ENCODE measurements around the gene PTDSS2. TPM values are rescaled to one million over a fixed set of nuclear protein-coding genes. Genes with fewer than 3 reads are reported as not detected.
A peak's percentile ranks its signal among the peaks of the same experiment; 100 is the strongest.

The PTDSS2 gene
- total RNA-seq, 1 donor from 2014 or later: 47.3 TPM

GRCh38 chr11:445765-446588 lies 4.1 kb upstream of the PTDSS2 start:
- Mint-ChIP-seq H3K4me1 (ENCODE audit: low read depth, unreplicated experiment) (peaks cover 6% of the 10 kb centered on the region), H3K4me3 (ENCODE audit: unreplicated experiment) (peak overlapping the region; percentile 54), H3K27me3 (ENCODE audit: low read depth, unreplicated experiment) (no peaks in the 10 kb centered on the region), H3K9me3 (ENCODE audit: unreplicated experiment) (no peaks in the 10 kb centered on the region), H3K36me3 (ENCODE audit: low read depth, unreplicated experiment) (peaks cover 2% of the 10 kb centered on the region), H3K27ac (ENCODE audit: unreplicated experiment) (no peak overlapping the region)
- Histone ChIP-seq H2AFZ (ENCODE audit: low read depth, low read length) (no peak overlapping the region), H3K9me3 (ENCODE audit: insufficient read depth, low read depth, low read length) (no peaks in the 10 kb centered on the region), H3K4me1 (ENCODE audit: insufficient read depth, low read length) (peaks cover 6% of the 10 kb centered on the region), H3K79me2 (ENCODE audit: insufficient read depth, low read length) (peaks cover 13% of the 10 kb centered on the region), H3K9ac (ENCODE audit: low read length) (no peak overlapping the region), H3K36me3 (ENCODE audit: insufficient read depth, low read length) (no peaks in the 10 kb centered on the region), H3K4me3 (ENCODE audit: insufficient read depth, low read depth, low read length) (no peak overlapping the region), H3K27ac (ENCODE audit: low read depth, low read length) (no peak overlapping the region), H3K4me2 (ENCODE audit: low read length) (no peak overlapping the region), H4K20me1 (ENCODE audit: insufficient read depth, low read length) (peaks cover 2% of the 10 kb centered on the region), H3K27me3 (ENCODE audit: insufficient read depth, low read length) (no peaks in the 10 kb centered on the region)
- no peak for DNase-seq (ENCODE audit: low read depth)
- FAIRE-seq: no peak
- TF ChIP-seq CTCF (IDR thresholded peaks at IDR 0.05; ENCODE audit: insufficient read depth, low read depth, low read length) (no peak), EZH2 (IDR thresholded peaks at IDR 0.05; ENCODE audit: insufficient read depth, low read length) (no peak)

GRCh38 chr11:446891-447290 lies 3.2 kb upstream of the PTDSS2 start:
- Histone ChIP-seq H3K9me3 (ENCODE audit: insufficient read depth, low read depth, low read length) (no peaks in the 10 kb centered on the region), H3K27ac (ENCODE audit: low read depth, low read length) (no peak overlapping the region), H4K20me1 (ENCODE audit: insufficient read depth, low read length) (peaks cover 11% of the 10 kb centered on the region), H3K4me3 (ENCODE audit: insufficient read depth, low read depth, low read length) (no peak overlapping the region), H3K4me1 (ENCODE audit: insufficient read depth, low read length) (peaks cover 12% of the 10 kb centered on the region), H2AFZ (ENCODE audit: low read depth, low read length) (no peak overlapping the region), H3K79me2 (ENCODE audit: insufficient read depth, low read length) (peaks cover 22% of the 10 kb centered on the region), H3K9ac (ENCODE audit: low read length) (no peak overlapping the region), H3K36me3 (ENCODE audit: insufficient read depth, low read length) (no peaks in the 10 kb centered on the region), H3K4me2 (ENCODE audit: low read length) (no peak overlapping the region), H3K27me3 (ENCODE audit: insufficient read depth, low read length) (no peaks in the 10 kb centered on the region)
- H3K4me1 Mint-ChIP-seq (ENCODE audit: low read depth, unreplicated experiment): peaks cover 10% of the 10 kb centered on the region
- no peak overlapping the region for H3K27ac Mint-ChIP-seq (ENCODE audit: unreplicated experiment)
- H3K4me3 Mint-ChIP-seq (ENCODE audit: unreplicated experiment): no peak overlapping the region
- H3K9me3 Mint-ChIP-seq (ENCODE audit: unreplicated experiment): no peaks in the 10 kb centered on the region
- FAIRE-seq (no peak), DNase-seq (ENCODE audit: low read depth) (no peak)
- H3K36me3 Mint-ChIP-seq (ENCODE audit: low read depth, unreplicated experiment): peaks cover 2% of the 10 kb centered on the region
- TF ChIP-seq EZH2 (IDR thresholded peaks at IDR 0.05; ENCODE audit: insufficient read depth, low read length): no peak
- TF ChIP-seq CTCF (IDR thresholded peaks at IDR 0.05; ENCODE audit: insufficient read depth, low read depth, low read length): no peak
- no peaks in the 10 kb centered on the region for H3K27me3 Mint-ChIP-seq (ENCODE audit: low read depth, unreplicated experiment)

All from astrocyte (in vitro differentiated cells and primary cell).